HepG2 (cell line): ENCODE results near the gene FBXO5. TPM values are rescaled to one million over a fixed set of nuclear protein-coding genes. Genes with fewer than 3 reads are reported as not detected.
A peak's percentile ranks its signal among the peaks of the same experiment; 100 is the strongest.

Experiments
- ETV5 ChIP-seq: IDR thresholded peaks from 2 replicates; pipeline ENCODE4 v1.6.1; 2018; ENCODE audit warnings: missing biosample characterization, missing genetic modification reagents, inconsistent platforms, borderline replicate concordance
- FOSL1 ChIP-seq: sonication (generic); formaldehyde crosslinking; IDR thresholded peaks from 2 replicates; pipeline ENCODE4 v1.9.0; 2021; ENCODE audit warnings: missing genetic modification reagents, borderline replicate concordance
- GATA4 ChIP-seq: sonication (generic); IDR thresholded peaks from 2 replicates; pipeline ENCODE4 v1.6.1; 2016; ENCODE audit warnings: antibody characterized with exemption, low read depth, borderline replicate concordance
- GTF2F1 ChIP-seq: fragments of 150-350 bp; IDR thresholded peaks from 2 replicates; pipeline ENCODE4 v1.6.1; 2014; ENCODE audit warnings: low read length
- JARID2 ChIP-seq: sonication (generic); formaldehyde crosslinking; IDR thresholded peaks from 2 replicates; pipeline ENCODE4 v1.8.1; 2023; ENCODE audit warnings: missing genetic modification reagents, inconsistent platforms; ENCODE audit not compliant: insufficient replicate concordance
- KLF12 ChIP-seq: sonication (generic); formaldehyde crosslinking; IDR thresholded peaks from 2 replicates; pipeline ENCODE4 v1.4.0; 2020; ENCODE audit warnings: missing genetic modification reagents, borderline replicate concordance
- NFKB2 ChIP-seq: sonication (generic); formaldehyde crosslinking; IDR thresholded peaks from 2 replicates; pipeline ENCODE4 v1.4.0; 2020; ENCODE audit warnings: missing genetic modification reagents, borderline replicate concordance
- TRIM24 ChIP-seq: sonication (generic); formaldehyde crosslinking; IDR thresholded peaks from 2 replicates; pipeline ENCODE4 v1.8.0; 2022; ENCODE audit warnings: mild to moderate bottlenecking, missing genetic modification reagents
- YEATS2 ChIP-seq: sonication (generic); formaldehyde crosslinking; IDR thresholded peaks from 2 replicates; pipeline ENCODE4 v1.4.0; 2020; ENCODE audit warnings: missing genetic modification reagents, borderline replicate concordance
- ZNF160 ChIP-seq: sonication (generic); formaldehyde crosslinking; IDR thresholded peaks from 2 replicates; pipeline ENCODE4 v1.8.0; 2022; ENCODE audit warnings: mild to moderate bottlenecking, inconsistent platforms, missing genetic modification reagents
- ZNF431 ChIP-seq: sonication (generic); formaldehyde crosslinking; IDR thresholded peaks from 2 replicates; pipeline ENCODE4 v1.9.0; 2022; ENCODE audit warnings: missing genetic modification reagents, low read depth, mild to moderate bottlenecking, borderline replicate concordance
- ZNF557 ChIP-seq: sonication (generic); formaldehyde crosslinking; IDR thresholded peaks from 2 replicates; pipeline ENCODE4 v1.4.0; 2020; ENCODE audit warnings: missing genetic modification reagents
- ZNF569 ChIP-seq: sonication (generic); formaldehyde crosslinking; IDR thresholded peaks from 2 replicates; pipeline ENCODE4 v1.5.0; 2020; ENCODE audit warnings: mild to moderate bottlenecking, missing genetic modification reagents, moderate library complexity, borderline replicate concordance
- ZNF749 ChIP-seq: sonication (generic); formaldehyde crosslinking; IDR thresholded peaks from 2 replicates; pipeline ENCODE4 v1.8.0; 2022; ENCODE audit warnings: mild to moderate bottlenecking, missing genetic modification reagents, moderate library complexity, borderline replicate concordance
- ZSCAN21 ChIP-seq: sonication (generic); formaldehyde crosslinking; IDR thresholded peaks from 2 replicates; pipeline ENCODE4 v1.8.0; 2022; ENCODE audit warnings: mild to moderate bottlenecking, missing genetic modification reagents, moderate library complexity, borderline replicate concordance
- polyA plus RNA-seq, 8 experiments: library from polyadenylated mRNA; depleted of rRNA in 3 of 8; stranded (reverse) in 7 of 8; unstranded in 1 of 8; fragments of >200 nt; fragmentation: Illumina TruSeq in 4 of 8; extraction: Trizol in 4 of 8; gene quantifications; 2 replicates each; pipeline versions ENCODE4 v1.2.1 to v1.2.3, GENCODE V29; 2011 to 2016; ENCODE audit warnings: low read depth in 4 of 8, missing spikeins in 1 of 8, mixed read lengths in 1 of 8; ENCODE audit not compliant: insufficient read depth in 1 of 8
- total RNA-seq, 5 experiments: library from RNA; depleted of rRNA; stranded (reverse); fragments of >200 nt; fragmentation: Illumina TruSeq; extraction: Trizol; gene quantifications; 2 replicates each; pipeline ENCODE4 v1.2.3, GENCODE V29; 2016; ENCODE audit warnings: low read depth in 1 of 5
- TF ChIP-seq, protein P1 (sequence below): sonication (generic); formaldehyde crosslinking; conservative IDR thresholded peaks from 2 replicates; pipeline ENCODE4 v1.4.0; 2020; ENCODE audit warnings: missing genetic modification reagents
- TF ChIP-seq, protein P2 (sequence below): sonication (generic); formaldehyde crosslinking; IDR thresholded peaks from 2 replicates; pipeline ENCODE4 v1.4.0; 2020; ENCODE audit warnings: missing genetic modification reagents
- TF ChIP-seq, protein P3 (sequence below): sonication (generic); formaldehyde crosslinking; IDR thresholded peaks from 2 replicates; pipeline ENCODE4 v1.8.0; 2022; ENCODE audit warnings: low read depth, missing genetic modification reagents
- TF ChIP-seq, protein P4 (sequence below): sonication (generic); formaldehyde crosslinking; IDR thresholded peaks from 2 replicates; pipeline ENCODE4 v1.8.1; 2023; ENCODE audit warnings: mild to moderate bottlenecking, inconsistent platforms, moderate library complexity, missing genetic modification reagents, borderline replicate concordance
- TF ChIP-seq, protein P5 (sequence below): sonication (generic); formaldehyde crosslinking; IDR thresholded peaks from 2 replicates; pipeline ENCODE4 v1.4.0; 2020; ENCODE audit warnings: missing genetic modification reagents

Gene FBXO5
- total and polyA plus RNA-seq, 2 of the 13 experiments (the other 11 are each of a cell fraction or from before 2014, with no cell fraction given) = 15.8 to 41.5 TPM

DNA sequence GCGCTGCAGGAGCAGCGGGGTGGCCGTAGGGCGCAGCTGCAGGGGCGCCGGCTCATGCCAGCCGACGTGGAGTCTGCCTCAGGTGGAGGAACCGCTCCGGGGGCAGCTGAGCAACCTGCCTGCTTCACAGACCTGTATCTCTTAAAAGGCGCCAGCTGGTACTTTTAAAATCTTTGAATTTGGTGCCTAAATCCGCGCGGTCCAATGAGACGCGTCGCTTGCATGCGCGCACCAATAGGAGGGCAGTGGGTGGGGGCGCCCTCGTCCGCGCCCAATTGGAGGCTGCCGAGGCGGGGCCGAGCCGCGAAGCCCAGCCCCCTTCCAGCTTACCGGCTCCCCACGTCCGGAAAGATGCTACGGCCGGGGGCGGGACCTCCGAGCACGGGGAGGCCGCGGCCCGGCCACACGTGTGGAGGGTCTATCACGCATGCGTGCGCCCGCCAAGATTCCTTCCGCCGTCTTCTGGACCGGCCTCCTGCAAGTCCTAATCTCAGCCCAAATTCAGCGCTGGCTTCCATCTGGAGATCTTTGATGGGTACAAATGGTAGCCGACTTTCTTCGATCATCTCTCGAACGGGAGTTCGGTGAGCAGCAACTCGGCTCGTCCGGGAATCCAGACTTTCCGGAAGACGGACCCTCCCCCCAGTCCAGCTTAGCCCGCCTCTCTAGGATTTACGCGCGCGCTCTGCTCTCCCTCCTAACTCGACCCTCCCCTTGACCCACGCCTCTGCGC is at the start of gene FBXO5 (continued):
- TF ChIP-seq, protein P1, sequence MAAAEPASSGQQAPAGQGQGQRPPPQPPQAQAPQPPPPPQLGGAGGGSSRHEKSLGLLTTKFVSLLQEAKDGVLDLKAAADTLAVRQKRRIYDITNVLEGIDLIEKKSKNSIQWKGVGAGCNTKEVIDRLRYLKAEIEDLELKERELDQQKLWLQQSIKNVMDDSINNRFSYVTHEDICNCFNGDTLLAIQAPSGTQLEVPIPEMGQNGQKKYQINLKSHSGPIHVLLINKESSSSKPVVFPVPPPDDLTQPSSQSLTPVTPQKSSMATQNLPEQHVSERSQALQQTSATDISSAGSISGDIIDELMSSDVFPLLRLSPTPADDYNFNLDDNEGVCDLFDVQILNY (CRISPR knock-in tag) = peak; percentile 94
- TF ChIP-seq ZNF749 (CRISPR knock-in tag) = peak; percentile 100
- TF ChIP-seq, protein P2, sequence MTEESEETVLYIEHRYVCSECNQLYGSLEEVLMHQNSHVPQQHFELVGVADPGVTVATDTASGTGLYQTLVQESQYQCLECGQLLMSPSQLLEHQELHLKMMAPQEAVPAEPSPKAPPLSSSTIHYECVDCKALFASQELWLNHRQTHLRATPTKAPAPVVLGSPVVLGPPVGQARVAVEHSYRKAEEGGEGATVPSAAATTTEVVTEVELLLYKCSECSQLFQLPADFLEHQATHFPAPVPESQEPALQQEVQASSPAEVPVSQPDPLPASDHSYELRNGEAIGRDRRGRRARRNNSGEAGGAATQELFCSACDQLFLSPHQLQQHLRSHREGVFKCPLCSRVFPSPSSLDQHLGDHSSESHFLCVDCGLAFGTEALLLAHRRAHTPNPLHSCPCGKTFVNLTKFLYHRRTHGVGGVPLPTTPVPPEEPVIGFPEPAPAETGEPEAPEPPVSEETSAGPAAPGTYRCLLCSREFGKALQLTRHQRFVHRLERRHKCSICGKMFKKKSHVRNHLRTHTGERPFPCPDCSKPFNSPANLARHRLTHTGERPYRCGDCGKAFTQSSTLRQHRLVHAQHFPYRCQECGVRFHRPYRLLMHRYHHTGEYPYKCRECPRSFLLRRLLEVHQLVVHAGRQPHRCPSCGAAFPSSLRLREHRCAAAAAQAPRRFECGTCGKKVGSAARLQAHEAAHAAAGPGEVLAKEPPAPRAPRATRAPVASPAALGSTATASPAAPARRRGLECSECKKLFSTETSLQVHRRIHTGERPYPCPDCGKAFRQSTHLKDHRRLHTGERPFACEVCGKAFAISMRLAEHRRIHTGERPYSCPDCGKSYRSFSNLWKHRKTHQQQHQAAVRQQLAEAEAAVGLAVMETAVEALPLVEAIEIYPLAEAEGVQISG (CRISPR knock-in tag) = peak; percentile 98
- TF ChIP-seq, protein P3, sequence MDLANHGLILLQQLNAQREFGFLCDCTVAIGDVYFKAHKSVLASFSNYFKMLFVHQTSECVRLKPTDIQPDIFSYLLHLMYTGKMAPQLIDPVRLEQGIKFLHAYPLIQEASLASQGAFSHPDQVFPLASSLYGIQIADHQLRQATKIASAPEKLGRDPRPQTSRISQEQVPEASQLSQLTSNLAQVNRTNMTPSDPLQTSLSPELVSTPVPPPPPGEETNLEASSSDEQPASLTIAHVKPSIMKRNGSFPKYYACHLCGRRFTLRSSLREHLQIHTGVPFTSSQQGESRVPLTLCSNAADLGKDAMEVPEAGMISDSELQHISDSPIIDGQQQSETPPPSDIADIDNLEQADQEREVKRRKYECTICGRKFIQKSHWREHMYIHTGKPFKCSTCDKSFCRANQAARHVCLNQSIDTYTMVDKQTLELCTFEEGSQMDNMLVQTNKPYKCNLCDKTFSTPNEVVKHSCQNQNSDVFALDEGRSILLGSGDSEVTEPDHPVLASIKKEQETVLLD (CRISPR knock-in tag) = peak; percentile 8; the same call in 1 of the 2 replicates
- peak; percentile 92 for TF ChIP-seq YEATS2 (CRISPR knock-in tag)
- peak; percentile 58; the same call in 1 of the 2 replicates for TF ChIP-seq ZNF569 (CRISPR knock-in tag)
- TF ChIP-seq ZNF431 (CRISPR knock-in tag) = peak; percentile 51; the same call in 1 of the 2 replicates
- peak; percentile 77; the same call in 1 of the 2 replicates for TF ChIP-seq GATA4
- no peak; the same call in none of the 2 replicates for TF ChIP-seq ZNF160 (CRISPR knock-in tag)
- TF ChIP-seq JARID2 (CRISPR knock-in tag) = peak; percentile 71
- 0 out of 2 replicates have a peak, but pooled peaks have one; percentile 86 for TF ChIP-seq ZNF557 (CRISPR knock-in tag)
- TF ChIP-seq KLF12 (CRISPR knock-in tag) = peak; percentile 77
- TF ChIP-seq TRIM24 (CRISPR knock-in tag) = no peak
- TF ChIP-seq, protein P4, sequence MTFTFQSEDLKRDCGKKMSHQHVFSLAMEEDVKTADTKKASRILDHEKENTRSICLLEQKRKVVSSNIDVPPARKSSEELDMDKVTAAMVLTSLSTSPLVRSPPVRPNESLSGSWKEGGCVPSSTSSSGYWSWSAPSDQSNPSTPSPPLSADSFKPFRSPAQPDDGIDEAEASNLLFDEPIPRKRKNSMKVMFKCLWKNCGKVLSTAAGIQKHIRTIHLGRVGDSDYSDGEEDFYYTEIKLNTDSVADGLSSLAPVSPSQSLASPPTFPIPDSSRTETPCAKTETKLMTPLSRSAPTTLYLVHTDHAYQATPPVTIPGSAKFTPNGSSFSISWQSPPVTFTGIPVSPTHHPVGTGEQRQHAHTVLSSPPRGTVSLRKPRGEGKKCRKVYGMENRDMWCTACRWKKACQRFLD (CRISPR knock-in tag) = peak; percentile 65
- TF ChIP-seq ETV5 (CRISPR knock-in tag) = peak; percentile 76
- TF ChIP-seq, protein P5, sequence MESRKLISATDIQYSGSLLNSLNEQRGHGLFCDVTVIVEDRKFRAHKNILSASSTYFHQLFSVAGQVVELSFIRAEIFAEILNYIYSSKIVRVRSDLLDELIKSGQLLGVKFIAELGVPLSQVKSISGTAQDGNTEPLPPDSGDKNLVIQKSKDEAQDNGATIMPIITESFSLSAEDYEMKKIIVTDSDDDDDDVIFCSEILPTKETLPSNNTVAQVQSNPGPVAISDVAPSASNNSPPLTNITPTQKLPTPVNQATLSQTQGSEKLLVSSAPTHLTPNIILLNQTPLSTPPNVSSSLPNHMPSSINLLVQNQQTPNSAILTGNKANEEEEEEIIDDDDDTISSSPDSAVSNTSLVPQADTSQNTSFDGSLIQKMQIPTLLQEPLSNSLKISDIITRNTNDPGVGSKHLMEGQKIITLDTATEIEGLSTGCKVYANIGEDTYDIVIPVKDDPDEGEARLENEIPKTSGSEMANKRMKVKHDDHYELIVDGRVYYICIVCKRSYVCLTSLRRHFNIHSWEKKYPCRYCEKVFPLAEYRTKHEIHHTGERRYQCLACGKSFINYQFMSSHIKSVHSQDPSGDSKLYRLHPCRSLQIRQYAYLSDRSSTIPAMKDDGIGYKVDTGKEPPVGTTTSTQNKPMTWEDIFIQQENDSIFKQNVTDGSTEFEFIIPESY = no peak
- no peak for TF ChIP-seq FOSL1
- peak; percentile 80; the same call in 1 of the 2 replicates for TF ChIP-seq NFKB2 (CRISPR knock-in tag)
- peak; percentile 95 for TF ChIP-seq ZSCAN21 (CRISPR knock-in tag)
- no peak for TF ChIP-seq GTF2F1
